Lower leg skin (tissue), 3 donors: ENCODE measurements around the gene MTHFD1L.

Source experiments
- CTCF ChIP-seq, 3 donors: fragments of 450-650 bp; IDR thresholded peaks; one replicate each; pipeline ENCODE4 v1.5.1; 2016; ENCODE audit warnings: antibody characterized with exemption in 3 of 3, mild to moderate bottlenecking in 3 of 3, moderate library complexity in 2 of 3
- POLR2A ChIP-seq, 2 donors: fragments of 450-650 bp; IDR thresholded peaks; one replicate each; pipeline ENCODE4 v1.6.1; 2016 to 2017; ENCODE audit warnings: antibody characterized with exemption in 2 of 2, mild to moderate bottlenecking in 1 of 2, moderate library complexity in 1 of 2

DNA sequence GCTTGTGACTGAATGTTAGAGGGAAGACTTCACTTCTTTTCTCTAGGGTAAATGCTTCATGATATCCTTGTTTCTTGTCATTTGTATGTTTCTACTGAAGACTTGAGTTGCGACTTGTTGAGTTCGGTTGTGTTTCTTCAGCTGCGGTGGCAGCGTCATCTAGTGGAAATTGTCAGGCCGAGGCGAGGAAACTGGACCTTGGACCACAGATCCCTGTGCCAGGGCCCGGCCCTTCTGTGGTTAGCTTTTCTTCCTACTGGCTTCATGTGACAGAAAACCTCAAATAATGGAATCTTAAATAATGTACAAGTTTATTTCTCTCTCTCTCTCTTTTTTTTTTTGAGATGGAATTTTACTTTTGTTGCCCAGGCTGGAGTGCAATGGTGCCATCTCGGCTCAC lies 12.4 kb downstream of the MTHFD1L start:
- TF ChIP-seq CTCF (IDR thresholded peaks at IDR 0.05): no peak
- no peak for TF ChIP-seq POLR2A (IDR thresholded peaks at IDR 0.05)
